ENCODE measurements around the gene COMMD4. TPM values are rescaled to one million over a fixed set of nuclear protein-coding genes. Genes with fewer than 3 reads are reported as not detected.
"Not testable (repeated sequence)": the region's sequence is repeated elsewhere in the genome, so short reads cannot be mapped to it uniquely, and the experiment has no call there.

COMMD4 gene
- total RNA-seq, 2 donors from 2014 or later = 35.3 to 43.8 TPM

GRCh38 chr15:75327491-75327890 lies 8.4 kb upstream of the COMMD4 start:
- intact Hi-C loops (cut with DNase I) = no loop called here
- Histone ChIP-seq H3K4me3 (no peak overlapping the region), H3K36me3 (replicated peaks in 1 of 2; ENCODE audit: insufficient read depth in 1 of 2, low read depth in 2 of 2) (no peaks in the 10 kb centered on the region), H3K27me3 (no peaks in the 10 kb centered on the region), H3K9me3 (no peaks in the 10 kb centered on the region), H3K27ac (no peak overlapping the region), H3K4me1 (no peaks in the 10 kb centered on the region)
- ATAC-seq = no peak
- WGBS, 2 donors = 73 to 80% methylated on average over 2 to 3 of the region's 3 CpGs
- no peak for DNase-seq
- TF ChIP-seq POLR2A (IDR thresholded peaks at IDR 0.05) (no peak), CTCF (IDR thresholded peaks at IDR 0.05) (no peak)

GRCh38 chr15:75328493-75329314 lies 7.2 kb upstream of the COMMD4 start:
- no peak overlapping the region for H3K27ac ChIP-seq
- no peaks in the 10 kb centered on the region for H3K36me3 ChIP-seq (replicated peaks in 1 of 2; ENCODE audit: insufficient read depth in 1 of 2, low read depth in 2 of 2)
- WGBS, 2 donors = 62 to 100% methylated on average over 3 to 10 of the region's 10 CpGs
- H3K9me3 ChIP-seq = no peaks in the 10 kb centered on the region
- DNase-seq (no peak), ATAC-seq (no peak)
- TF ChIP-seq POLR2A (IDR thresholded peaks at IDR 0.05) = no peak
- TF ChIP-seq CTCF (IDR thresholded peaks at IDR 0.05) = no peak
- intact Hi-C loops (cut with DNase I) = no loop called here
- no peaks in the 10 kb centered on the region for H3K27me3 ChIP-seq
- H3K4me3 ChIP-seq = no peak overlapping the region
- H3K4me1 ChIP-seq = no peaks in the 10 kb centered on the region

GRCh38 chr15:75329571-75329970 lies 6.3 kb upstream of the COMMD4 start:
- TF ChIP-seq CTCF (IDR thresholded peaks at IDR 0.05) (no peak), POLR2A (IDR thresholded peaks at IDR 0.05) (no peak)
- no peaks in the 10 kb centered on the region for H3K9me3 ChIP-seq
- H3K4me3 ChIP-seq = no peak overlapping the region
- WGBS, 2 donors = 86 to 91% methylated on average over 1 to 2 of the region's 2 CpGs
- intact Hi-C loops (cut with DNase I) = no loop called here
- no peak for ATAC-seq
- H3K36me3 ChIP-seq (replicated peaks in 1 of 2; ENCODE audit: insufficient read depth in 1 of 2, low read depth in 2 of 2) = no peaks in the 10 kb centered on the region
- H3K27ac ChIP-seq = no peak overlapping the region
- DNase-seq = no peak
- H3K4me1 ChIP-seq = no peaks in the 10 kb centered on the region
- no peaks in the 10 kb centered on the region for H3K27me3 ChIP-seq

GRCh38 chr15:75332093-75332492 lies 3.8 kb upstream of the COMMD4 start:
- H3K27ac ChIP-seq; H3K27me3 ChIP-seq; H3K9me3 ChIP-seq; intact Hi-C loops (cut with DNase I); DNase-seq; H3K36me3 ChIP-seq (replicated peaks in 1 of 2; ENCODE audit: insufficient read depth in 1 of 2, low read depth in 2 of 2); ATAC-seq; H3K4me3 ChIP-seq: not testable (repeated sequence)
- WGBS, 2 donors = 53 to 58% methylated on average over 7 of the region's 7 CpGs
- H3K4me1 ChIP-seq = peaks cover 17% of the 10 kb centered on the region

- H3K27me3 ChIP-seq; H3K27ac ChIP-seq; H3K4me3 ChIP-seq; ATAC-seq; intact Hi-C loops (cut with DNase I); DNase-seq; H3K9me3 ChIP-seq; H3K36me3 ChIP-seq (replicated peaks in 1 of 2; ENCODE audit: insufficient read depth in 1 of 2, low read depth in 2 of 2): not testable (repeated sequence)
- 86 to 87% methylated on average over 15 of the region's 15 CpGs for WGBS, 2 donors
- peaks cover 18% of the 10 kb centered on the region for H3K4me1 ChIP-seq
Observed at GRCh38 chr15:75333654-75334419, 2.0 kb upstream of the COMMD4 start.
